ENCODE data around the gene SUMF1.
A peak's percentile ranks its signal among the peaks of the same experiment; 100 is the strongest.

SUMF1 gene

DNA sequence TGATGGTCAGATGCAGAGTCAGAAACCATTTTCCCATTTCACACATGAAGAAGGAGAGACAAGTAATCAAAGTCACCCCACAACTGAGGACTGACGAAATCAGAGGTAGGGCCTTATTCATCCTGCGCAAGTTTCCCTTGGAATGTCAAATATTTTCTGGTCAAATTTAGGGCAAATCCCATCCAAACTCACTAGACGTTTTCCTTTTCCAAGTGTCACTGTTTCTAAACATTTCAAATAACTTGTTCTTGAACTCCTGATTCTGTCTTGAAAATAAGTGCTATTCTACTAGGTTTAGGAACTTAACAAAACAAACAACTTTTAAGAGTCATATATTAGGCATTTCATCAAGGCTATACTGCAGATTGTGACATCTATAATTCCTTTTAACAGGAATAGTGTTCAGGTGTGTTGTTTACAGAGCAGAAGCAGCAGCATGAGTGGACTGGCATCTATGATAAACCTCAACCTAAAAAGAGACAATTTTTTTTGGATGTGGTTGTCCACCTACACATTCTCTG, 40.7 kb downstream of the SUMF1 start:
- H3K9me3 ChIP-seq (ENCODE audit: insufficient read depth, low read depth, low read length), result peaks cover under 1% of the 10 kb centered on the region; the same call in 1 of the 2 replicates
- H4K20me1 ChIP-seq (ENCODE audit: insufficient read depth, low read length, poor library complexity, severe bottlenecking), result no peaks in the 10 kb centered on the region
- H3K79me2 ChIP-seq (ENCODE audit: insufficient read depth, low read length), result no peaks in the 10 kb centered on the region
- H3K27me3 ChIP-seq (ENCODE audit: insufficient read depth, low read length, poor library complexity, severe bottlenecking), result no peaks in the 10 kb centered on the region
- peak overlapping the region; percentile 58 for H3K4me2 ChIP-seq (ENCODE audit: low read depth, low read length, poor library complexity, severe bottlenecking)
- no peaks in the 10 kb centered on the region for H3F3A ChIP-seq (ENCODE audit: low read depth)
- H3K4me3 ChIP-seq (ENCODE audit: low read length, poor library complexity, severe bottlenecking), result peak overlapping the region; percentile 29
- peaks cover 20% of the 10 kb centered on the region for H3K4me1 ChIP-seq (ENCODE audit: insufficient read depth, low read length, poor library complexity, severe bottlenecking)
- no peak overlapping the region for H2AFZ ChIP-seq (ENCODE audit: low read length)
- no peak for TF ChIP-seq CTCF (conservative IDR thresholded peaks at IDR 0.05; ENCODE audit: low read length)
- TF ChIP-seq EZH2phosphoT487 (IDR thresholded peaks at IDR 0.05; ENCODE audit: borderline replicate concordance), result no peak
- H3K36me3 ChIP-seq (ENCODE audit: insufficient read depth, low read length), result no peaks in the 10 kb centered on the region
- H3K9ac ChIP-seq (ENCODE audit: low read depth, low read length, poor library complexity, severe bottlenecking), result no peak overlapping the region
- H3K9me2 ChIP-seq (replicated peaks; ENCODE audit: low read depth, low read length), result no peaks in the 10 kb centered on the region

DNA sequence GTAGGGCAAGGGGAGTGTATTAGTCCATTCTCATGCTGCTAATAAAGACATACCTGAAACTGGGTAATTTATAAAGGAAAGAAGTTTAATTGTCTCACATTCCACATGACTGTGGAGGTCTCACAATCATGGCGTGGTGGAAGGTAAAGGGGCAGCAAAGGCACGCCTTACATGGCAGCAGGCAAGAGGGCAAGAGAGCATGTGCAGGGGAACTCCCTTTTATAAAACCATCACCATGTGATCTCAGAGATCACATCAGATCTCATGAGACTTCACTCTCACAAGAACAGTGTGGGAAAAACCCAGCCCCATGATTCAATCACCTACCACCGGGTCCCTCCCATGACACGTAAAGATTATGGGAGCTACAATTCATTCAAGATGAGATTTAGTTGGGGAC, 41.4 kb downstream of the SUMF1 start:
- Histone ChIP-seq H3K9me2 (replicated peaks; ENCODE audit: low read depth, low read length) (no peaks in the 10 kb centered on the region), H3F3A (ENCODE audit: low read depth) (no peaks in the 10 kb centered on the region), H2AFZ (ENCODE audit: low read length) (no peak overlapping the region), H3K9ac (ENCODE audit: low read depth, low read length, poor library complexity, severe bottlenecking) (no peak overlapping the region), H3K4me2 (ENCODE audit: low read depth, low read length, poor library complexity, severe bottlenecking) (no peak overlapping the region), H3K4me1 (ENCODE audit: insufficient read depth, low read length, poor library complexity, severe bottlenecking) (peaks cover 27% of the 10 kb centered on the region), H4K20me1 (ENCODE audit: insufficient read depth, low read length, poor library complexity, severe bottlenecking) (no peaks in the 10 kb centered on the region), H3K36me3 (ENCODE audit: insufficient read depth, low read length) (no peaks in the 10 kb centered on the region), H3K79me2 (ENCODE audit: insufficient read depth, low read length) (no peaks in the 10 kb centered on the region), H3K27me3 (ENCODE audit: insufficient read depth, low read length, poor library complexity, severe bottlenecking) (no peaks in the 10 kb centered on the region), H3K4me3 (ENCODE audit: low read length, poor library complexity, severe bottlenecking) (no peak overlapping the region), H3K9me3 (ENCODE audit: insufficient read depth, low read depth, low read length) (no peaks in the 10 kb centered on the region)
- TF ChIP-seq CTCF (conservative IDR thresholded peaks at IDR 0.05; ENCODE audit: low read length), result no peak
- TF ChIP-seq EZH2phosphoT487 (IDR thresholded peaks at IDR 0.05; ENCODE audit: borderline replicate concordance), result no peak

DNA sequence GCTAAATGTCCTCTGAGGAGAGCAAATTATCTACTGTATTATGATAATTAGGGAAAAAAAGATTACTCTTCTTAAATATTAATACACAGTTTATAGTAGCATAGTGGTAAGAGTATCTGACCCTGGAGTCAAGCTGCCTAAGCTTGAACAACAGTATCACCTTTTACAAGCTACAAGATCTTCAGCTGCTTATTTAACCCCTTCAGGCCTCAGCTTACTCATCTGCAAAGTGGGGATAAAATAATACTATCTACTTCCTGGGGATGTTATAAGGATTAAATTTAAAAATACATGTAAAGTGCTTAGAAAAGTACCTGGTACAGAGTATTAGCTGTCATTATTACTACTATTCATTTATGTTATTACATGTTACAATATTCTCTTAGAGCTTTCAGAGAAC, 42.0 kb downstream of the SUMF1 start:
- Histone ChIP-seq H3K4me2 (ENCODE audit: low read depth, low read length, poor library complexity, severe bottlenecking) (no peak overlapping the region), H2AFZ (ENCODE audit: low read length) (no peak overlapping the region), H3K4me3 (ENCODE audit: low read length, poor library complexity, severe bottlenecking) (no peak overlapping the region), H3K9me3 (ENCODE audit: insufficient read depth, low read depth, low read length) (no peaks in the 10 kb centered on the region), H3F3A (ENCODE audit: low read depth) (no peaks in the 10 kb centered on the region), H4K20me1 (ENCODE audit: insufficient read depth, low read length, poor library complexity, severe bottlenecking) (no peaks in the 10 kb centered on the region), H3K27me3 (ENCODE audit: insufficient read depth, low read length, poor library complexity, severe bottlenecking) (no peaks in the 10 kb centered on the region), H3K79me2 (ENCODE audit: insufficient read depth, low read length) (no peaks in the 10 kb centered on the region), H3K9ac (ENCODE audit: low read depth, low read length, poor library complexity, severe bottlenecking) (no peak overlapping the region), H3K36me3 (ENCODE audit: insufficient read depth, low read length) (no peaks in the 10 kb centered on the region), H3K9me2 (replicated peaks; ENCODE audit: low read depth, low read length) (no peaks in the 10 kb centered on the region), H3K4me1 (ENCODE audit: insufficient read depth, low read length, poor library complexity, severe bottlenecking) (peaks cover 29% of the 10 kb centered on the region)
- TF ChIP-seq EZH2phosphoT487 (IDR thresholded peaks at IDR 0.05; ENCODE audit: borderline replicate concordance) (no peak), CTCF (conservative IDR thresholded peaks at IDR 0.05; ENCODE audit: low read length) (no peak)
